H9 (cell line): ENCODE data around the gene STK11IP. TPM values are rescaled to one million over a fixed set of nuclear protein-coding genes. Genes with fewer than 3 reads are reported as not detected.

Source experiments
- DNase-seq: peaks from one replicate; pipeline ENCODE4 v3.0.0-alpha.2; 2017
- H2AFZ ChIP-seq: one replicate; pipeline ENCODE4 v1.6.1; 2013; ENCODE audit warnings: mild to moderate bottlenecking, low read length, control low read depth, moderate library complexity
- H2AK5ac ChIP-seq: 2 replicates; pipeline ENCODE4 v1.6.1; 2013; ENCODE audit warnings: low read length, control low read depth, mixed read lengths; ENCODE audit not compliant: insufficient read length
- H2BK120ac ChIP-seq: one replicate; pipeline ENCODE4 v1.6.1; 2013; ENCODE audit warnings: low read depth, mild to moderate bottlenecking, low read length, control low read depth, inconsistent platforms; ENCODE audit not compliant: poor library complexity, severe bottlenecking
- H2BK12ac ChIP-seq: 2 replicates; pipeline ENCODE4 v1.6.1; 2013; ENCODE audit warnings: low read length, control low read depth, mixed read lengths, low read depth; ENCODE audit not compliant: insufficient read length
- H2BK15ac ChIP-seq: 2 replicates; pipeline ENCODE4 v1.6.1; 2013; ENCODE audit warnings: low read depth, low read length, control low read depth
- H2BK20ac ChIP-seq: one replicate; pipeline ENCODE4 v1.6.1; 2013; ENCODE audit warnings: low read depth, mild to moderate bottlenecking, low read length, control low read depth, inconsistent platforms; ENCODE audit not compliant: poor library complexity, severe bottlenecking
- H2BK5ac ChIP-seq: 2 replicates; pipeline ENCODE4 v1.6.1; 2013; ENCODE audit warnings: low read length, control low read depth, mixed read lengths; ENCODE audit not compliant: insufficient read length
- H3K14ac ChIP-seq: 2 replicates; pipeline ENCODE4 v1.6.1; 2013; ENCODE audit warnings: low read length, control low read depth; ENCODE audit not compliant: insufficient read depth
- H3K18ac ChIP-seq: 2 replicates; pipeline ENCODE4 v1.6.1; 2013; ENCODE audit warnings: low read depth, mild to moderate bottlenecking, mixed read lengths, low read length, control low read depth; ENCODE audit not compliant: insufficient read length
- H3K23ac ChIP-seq: 2 replicates; pipeline ENCODE4 v1.6.1; 2013; ENCODE audit warnings: low read length, control low read depth, mixed read lengths, low read depth; ENCODE audit not compliant: insufficient read length
- H3K23me2 ChIP-seq: 2 replicates; pipeline ENCODE4 v1.6.1; 2013; ENCODE audit warnings: low read depth, mild to moderate bottlenecking, mixed read lengths, low read length, control low read depth; ENCODE audit not compliant: insufficient read length, poor library complexity, severe bottlenecking
- H3K27ac ChIP-seq: 2 replicates; pipeline ENCODE4 v1.5.1; 2013; ENCODE audit warnings: low read length, control low read depth, mixed read lengths, low read depth; ENCODE audit not compliant: insufficient read length
- H3K27me3 ChIP-seq: 2 replicates; pipeline ENCODE4 v1.6.1; 2013; ENCODE audit warnings: low read length, control low read depth, inconsistent platforms; ENCODE audit not compliant: insufficient read depth
- H3K4ac ChIP-seq: 2 replicates; pipeline ENCODE4 v1.6.1; 2013; ENCODE audit warnings: low read depth, mild to moderate bottlenecking, control low read depth, inconsistent platforms, low read length, moderate library complexity
- H3K4me1 ChIP-seq: 2 replicates; pipeline ENCODE4 v1.6.1; 2013; ENCODE audit warnings: low read length, control low read depth, inconsistent platforms; ENCODE audit not compliant: insufficient read depth
- H3K4me2 ChIP-seq: 2 replicates; pipeline ENCODE4 v1.6.1; 2013; ENCODE audit warnings: low read length, control low read depth, mixed read lengths; ENCODE audit not compliant: insufficient read length, insufficient read depth
- H3K56ac ChIP-seq: 2 replicates; pipeline ENCODE4 v1.6.1; 2013; ENCODE audit warnings: low read depth, mild to moderate bottlenecking, mixed read lengths, low read length, control low read depth; ENCODE audit not compliant: insufficient read length
- H3K79me1 ChIP-seq: 2 replicates; pipeline ENCODE4 v1.6.1; 2013; ENCODE audit warnings: low read depth, mild to moderate bottlenecking, moderate library complexity, low read length, control low read depth, inconsistent platforms; ENCODE audit not compliant: insufficient read depth, poor library complexity, severe bottlenecking
- H3K79me2 ChIP-seq: 2 replicates; pipeline ENCODE4 v1.6.1; 2013; ENCODE audit warnings: low read length, control low read depth, inconsistent platforms; ENCODE audit not compliant: insufficient read depth
- H3K9ac ChIP-seq: 2 replicates; pipeline ENCODE4 v1.6.1; 2013; ENCODE audit warnings: low read length, control low read depth, mixed read lengths; ENCODE audit not compliant: insufficient read length; ENCODE audit errors: extremely low read depth
- H3K9me3 ChIP-seq: one replicate; pipeline ENCODE4 v1.6.1; 2013; ENCODE audit warnings: low read depth, low read length, inconsistent platforms; ENCODE audit not compliant: control insufficient read depth
- H3T11ph ChIP-seq: one replicate; pipeline ENCODE4 v1.6.1; 2013; ENCODE audit warnings: mild to moderate bottlenecking, low read length, control low read depth, inconsistent platforms
- H4K20me1 ChIP-seq: one replicate; pipeline ENCODE4 v1.6.1; 2013; ENCODE audit not compliant: control insufficient read depth, insufficient read length, insufficient read depth
- H4K5ac ChIP-seq: 2 replicates; pipeline ENCODE4 v1.6.1; 2013; ENCODE audit warnings: low read depth, mild to moderate bottlenecking, mixed read lengths, low read length, control low read depth; ENCODE audit not compliant: insufficient read length
- H4K8ac ChIP-seq: replicated peaks from 2 replicates; pipeline ENCODE4 v1.6.1; 2013; ENCODE audit warnings: low read length, control low read depth, mixed read lengths, low read depth; ENCODE audit not compliant: insufficient read length
- H4K91ac ChIP-seq: 2 replicates; pipeline ENCODE4 v1.6.1; 2013; ENCODE audit warnings: low read depth, mild to moderate bottlenecking, moderate library complexity, mixed read lengths, low read length, control low read depth; ENCODE audit not compliant: insufficient read length
- H3K27ac Mint-ChIP-seq, 3 experiments: 2 replicates in 2 of 3; 3 replicates in 1 of 3; pipeline ENCODE4 v1.8.0; 2020 to 2021; ENCODE audit warnings: mixed read lengths in 3 of 3, mild to moderate bottlenecking in 1 of 3, moderate library complexity in 1 of 3
- H3K27me3 Mint-ChIP-seq: 2 replicates; pipeline ENCODE4 v1.8.0; 2021; ENCODE audit warnings: low read depth, mild to moderate bottlenecking, moderate library complexity, mixed read lengths
- H3K36me3 Mint-ChIP-seq, 3 experiments: 2 replicates in 2 of 3; 3 replicates in 1 of 3; pipeline ENCODE4 v1.8.0; 2020 to 2021; ENCODE audit warnings: low read depth in 3 of 3, mixed read lengths in 3 of 3; ENCODE audit not compliant: insufficient read depth in 1 of 3
- H3K4me1 Mint-ChIP-seq, 2 experiments: 2 replicates each; pipeline ENCODE4 v1.8.0; 2020; ENCODE audit warnings: mixed read lengths in 2 of 2
- H3K4me3 Mint-ChIP-seq, 2 experiments: 2 replicates in 1 of 2; 3 replicates in 1 of 2; pipeline ENCODE4 v1.8.0; 2020 to 2021; ENCODE audit warnings: mild to moderate bottlenecking in 2 of 2, mixed read lengths in 2 of 2, moderate library complexity in 1 of 2
- H3K9me3 Mint-ChIP-seq, 2 experiments: 2 replicates in 1 of 2; 3 replicates in 1 of 2; pipeline ENCODE4 v1.8.0; 2020; ENCODE audit warnings: mild to moderate bottlenecking in 2 of 2, mixed read lengths in 2 of 2, moderate library complexity in 1 of 2
- WGBS: extraction: QIAGEN DNeasy Blood & Tissue Kit; methylation state at CpG from one replicate; pipeline ENCODE4 v1.1.7; 2013; ENCODE audit warnings: missing lambda C conversion rate, low lambda C conversion rate, mixed read lengths; ENCODE audit not compliant: insufficient read length; ENCODE audit errors: extremely low coverage; 5-methylcytosine and 5-hydroxymethylcytosine counted together
- total RNA-seq: library from RNA; stranded (reverse); gene quantifications from 2 replicates; pipeline ENCODE4 v1.2.1, GENCODE V29; 2021
- TF ChIP-seq, protein P1 (sequence below): fragments of 200-600 bp; sonication (generic); conservative IDR thresholded peaks from 3 replicates; pipeline ENCODE4 v1.8.0; 2021; ENCODE audit warnings: antibody characterized with exemption, mild to moderate bottlenecking

The STK11IP gene
- total RNA-seq, 1 experiment from 2014 or later: 31.1 TPM

DNA sequence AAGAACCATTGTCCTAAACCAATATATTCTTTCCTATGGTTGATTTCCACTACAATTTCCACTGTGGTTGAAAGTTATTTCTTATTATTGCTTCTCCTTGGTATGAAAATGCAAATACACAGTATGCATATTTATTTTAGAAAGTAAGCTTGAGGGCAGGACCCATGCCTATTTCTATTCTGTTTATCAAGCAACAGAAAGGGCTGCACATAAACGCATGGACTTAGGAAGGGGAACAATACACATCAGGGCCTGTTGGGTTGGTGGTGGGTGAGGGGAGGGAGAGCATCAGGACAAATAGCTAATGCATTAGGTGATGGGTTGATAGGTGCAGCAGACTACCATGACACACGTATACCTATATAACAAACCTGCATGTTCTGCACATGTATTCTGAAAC, 50.5 kb downstream of the STK11IP start:
- H3T11ph ChIP-seq: no peak overlapping the region
- no peaks in the 10 kb centered on the region; the same call in 1 of the 2 replicates for H3K27me3 ChIP-seq
- Mint-ChIP-seq H3K4me3 (no peak overlapping the region), H3K27me3 (peaks cover 8% of the 10 kb centered on the region), H3K27ac (no peak overlapping the region), H3K4me1 (peaks cover 21 to 22% of the 10 kb centered on the region in 2 experiments), H3K9me3 (no peaks in the 10 kb centered on the region), H3K36me3 (no peaks in the 10 kb centered on the region)
- no peaks in the 10 kb centered on the region for H4K20me1 ChIP-seq
- H3K4me1 ChIP-seq: no peaks in the 10 kb centered on the region; the same call in 1 of the 2 replicates
- H3K14ac ChIP-seq: no peak overlapping the region
- H3K23me2 ChIP-seq: no peaks in the 10 kb centered on the region
- H2BK15ac ChIP-seq: no peak overlapping the region
- H3K23ac ChIP-seq: no peak overlapping the region
- no peak overlapping the region for H3K4me2 ChIP-seq
- no peak overlapping the region for H3K9ac ChIP-seq
- no peak overlapping the region for H3K18ac ChIP-seq
- H2BK12ac ChIP-seq: no peak overlapping the region
- WGBS: no CpG with 5 or more reads among the region's 2 CpGs
- TF ChIP-seq, protein P1, sequence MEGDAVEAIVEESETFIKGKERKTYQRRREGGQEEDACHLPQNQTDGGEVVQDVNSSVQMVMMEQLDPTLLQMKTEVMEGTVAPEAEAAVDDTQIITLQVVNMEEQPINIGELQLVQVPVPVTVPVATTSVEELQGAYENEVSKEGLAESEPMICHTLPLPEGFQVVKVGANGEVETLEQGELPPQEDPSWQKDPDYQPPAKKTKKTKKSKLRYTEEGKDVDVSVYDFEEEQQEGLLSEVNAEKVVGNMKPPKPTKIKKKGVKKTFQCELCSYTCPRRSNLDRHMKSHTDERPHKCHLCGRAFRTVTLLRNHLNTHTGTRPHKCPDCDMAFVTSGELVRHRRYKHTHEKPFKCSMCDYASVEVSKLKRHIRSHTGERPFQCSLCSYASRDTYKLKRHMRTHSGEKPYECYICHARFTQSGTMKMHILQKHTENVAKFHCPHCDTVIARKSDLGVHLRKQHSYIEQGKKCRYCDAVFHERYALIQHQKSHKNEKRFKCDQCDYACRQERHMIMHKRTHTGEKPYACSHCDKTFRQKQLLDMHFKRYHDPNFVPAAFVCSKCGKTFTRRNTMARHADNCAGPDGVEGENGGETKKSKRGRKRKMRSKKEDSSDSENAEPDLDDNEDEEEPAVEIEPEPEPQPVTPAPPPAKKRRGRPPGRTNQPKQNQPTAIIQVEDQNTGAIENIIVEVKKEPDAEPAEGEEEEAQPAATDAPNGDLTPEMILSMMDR: no peak
- H3K4ac ChIP-seq: no peak overlapping the region
- no peak overlapping the region for H4K8ac ChIP-seq
- no peaks in the 10 kb centered on the region for H3K9me3 ChIP-seq
- no peak overlapping the region for H4K5ac ChIP-seq
- no peak overlapping the region for H3K56ac ChIP-seq
- no peak overlapping the region for H2BK5ac ChIP-seq
- no peak overlapping the region for H4K91ac ChIP-seq
- no peak for DNase-seq
- no peaks in the 10 kb centered on the region for H3K79me2 ChIP-seq
- H3K27ac ChIP-seq: no peak overlapping the region
- H2AK5ac ChIP-seq: no peak overlapping the region
- H2BK20ac ChIP-seq: no peak overlapping the region
- H2AFZ ChIP-seq: no peak overlapping the region
- H2BK120ac ChIP-seq: no peak overlapping the region
- no peaks in the 10 kb centered on the region for H3K79me1 ChIP-seq
